ENCODE data around the gene KLHL29.

Gene KLHL29

DNA sequence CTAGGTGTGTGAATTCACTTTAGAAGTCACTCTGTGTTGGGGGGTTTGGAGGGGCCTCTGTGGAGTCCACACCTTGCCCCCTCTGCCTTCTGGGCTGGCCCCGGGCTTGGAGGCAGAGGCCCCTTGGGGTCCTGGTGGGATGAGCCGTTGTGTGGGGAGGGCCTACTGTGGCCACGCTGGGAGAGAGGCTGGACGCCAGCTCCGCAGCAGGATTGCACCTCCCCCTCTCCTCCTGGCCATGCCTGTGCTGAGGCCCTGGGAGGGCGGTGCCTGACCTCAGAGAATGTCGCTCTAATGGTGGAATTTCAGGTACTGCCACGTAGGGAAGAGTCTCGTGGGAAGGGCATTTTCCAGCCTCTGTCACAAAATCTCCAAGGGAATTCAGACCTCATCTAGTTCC lies 304.9 kb downstream of the KLHL29 start:
- no peak for DNase-seq

- DNase-seq: no peak
Measured at GRCh38 chr2:23690421-23691105, 305.6 kb downstream of the KLHL29 start.

GRCh38 chr2:23691106-23691470 lies 306.1 kb downstream of the KLHL29 start:
- no peak for DNase-seq

GRCh38 chr2:23691565-23691964 lies 306.6 kb downstream of the KLHL29 start:
- no peak for DNase-seq

GRCh38 chr2:23692263-23692662 lies 307.3 kb downstream of the KLHL29 start:
- no peak for DNase-seq

DNA sequence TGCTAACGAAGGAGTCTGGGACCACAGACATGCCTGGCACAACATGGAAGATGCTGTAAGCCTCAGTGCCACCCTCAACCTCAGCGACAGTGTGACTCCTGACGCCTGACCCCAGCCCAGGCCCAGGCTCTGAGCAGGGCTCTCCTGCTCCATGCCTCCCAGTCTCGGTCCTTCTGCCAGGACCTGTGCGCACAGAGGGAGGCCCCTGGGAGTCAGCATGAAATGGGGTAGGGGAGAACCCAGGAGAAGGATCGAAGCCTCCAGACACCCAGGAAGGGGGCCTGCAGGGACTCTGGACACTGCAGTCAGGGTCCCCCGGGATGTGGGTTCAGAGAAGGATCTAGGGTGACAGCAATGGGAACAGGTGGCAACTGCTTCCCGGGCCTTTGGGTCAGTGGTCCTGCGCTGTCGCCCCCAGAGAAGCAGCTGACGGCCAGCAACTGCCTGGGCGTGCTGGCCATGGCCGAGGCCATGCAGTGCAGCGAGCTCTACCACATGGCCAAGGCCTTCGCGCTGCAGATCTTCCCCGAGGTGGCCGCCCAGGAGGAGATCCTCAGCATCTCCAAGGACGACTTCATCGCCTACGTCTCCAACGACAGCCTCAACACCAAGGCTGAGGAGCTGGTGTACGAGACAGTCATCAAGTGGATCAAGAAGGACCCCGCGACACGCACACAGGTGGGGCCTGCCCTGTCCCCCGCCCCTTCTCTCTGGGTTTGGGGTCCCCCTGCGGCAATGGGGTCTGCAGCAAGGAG lies 308.0 kb downstream of the KLHL29 start:
- no peak for DNase-seq

DNA sequence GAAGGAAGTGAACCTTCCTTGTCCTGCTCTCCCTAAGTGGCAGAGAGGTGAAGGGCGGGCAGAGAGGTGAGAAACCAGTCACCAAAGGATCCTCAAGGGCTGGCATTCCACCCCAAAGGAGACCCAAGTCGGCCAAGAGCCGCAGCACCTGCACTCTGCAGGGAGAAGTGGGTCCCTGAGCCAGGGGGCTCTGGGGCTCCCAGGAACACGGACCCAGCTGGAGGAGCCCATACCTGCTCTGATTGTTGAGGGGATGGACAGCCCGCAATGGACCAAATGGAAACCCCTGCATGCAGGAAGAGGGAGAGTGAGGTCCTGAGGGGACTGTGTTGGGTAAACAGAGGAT lies 308.6 kb downstream of the KLHL29 start:
- DNase-seq: no peak

GRCh38 chr2:23694058-23695045 lies 309.4 kb downstream of the KLHL29 start:
- DNase-seq: no peak

DNA sequence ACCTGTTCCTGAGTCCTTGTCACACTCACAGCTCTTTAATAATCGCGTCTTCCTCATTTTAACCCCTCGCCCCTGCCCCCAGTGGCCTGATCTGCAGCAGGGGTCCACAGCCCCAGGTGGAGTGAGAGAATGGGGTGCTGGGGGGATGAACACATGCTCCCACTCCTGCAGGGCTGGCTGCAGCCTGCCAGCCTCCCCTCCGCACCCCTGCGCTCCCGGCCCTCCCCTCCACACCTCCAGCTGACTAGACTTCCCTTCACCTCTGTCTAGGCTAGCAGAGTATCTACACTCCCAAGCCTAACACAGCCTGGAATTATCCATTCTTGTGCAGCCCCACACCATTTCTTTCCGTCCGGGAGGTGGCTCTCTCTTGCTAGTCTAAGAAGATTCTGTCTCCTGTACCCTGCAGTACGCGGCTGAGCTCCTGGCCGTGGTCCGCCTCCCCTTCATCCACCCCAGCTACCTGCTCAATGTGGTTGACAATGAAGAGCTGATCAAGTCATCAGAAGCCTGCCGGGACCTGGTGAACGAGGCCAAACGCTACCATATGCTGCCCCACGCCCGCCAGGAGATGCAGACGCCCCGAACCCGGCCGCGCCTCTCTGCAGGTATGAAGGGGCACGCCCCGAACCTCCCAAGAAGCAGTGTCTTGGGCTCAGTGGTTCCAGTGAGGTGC lies 310.4 kb downstream of the KLHL29 start:
- no peak for DNase-seq

DNA sequence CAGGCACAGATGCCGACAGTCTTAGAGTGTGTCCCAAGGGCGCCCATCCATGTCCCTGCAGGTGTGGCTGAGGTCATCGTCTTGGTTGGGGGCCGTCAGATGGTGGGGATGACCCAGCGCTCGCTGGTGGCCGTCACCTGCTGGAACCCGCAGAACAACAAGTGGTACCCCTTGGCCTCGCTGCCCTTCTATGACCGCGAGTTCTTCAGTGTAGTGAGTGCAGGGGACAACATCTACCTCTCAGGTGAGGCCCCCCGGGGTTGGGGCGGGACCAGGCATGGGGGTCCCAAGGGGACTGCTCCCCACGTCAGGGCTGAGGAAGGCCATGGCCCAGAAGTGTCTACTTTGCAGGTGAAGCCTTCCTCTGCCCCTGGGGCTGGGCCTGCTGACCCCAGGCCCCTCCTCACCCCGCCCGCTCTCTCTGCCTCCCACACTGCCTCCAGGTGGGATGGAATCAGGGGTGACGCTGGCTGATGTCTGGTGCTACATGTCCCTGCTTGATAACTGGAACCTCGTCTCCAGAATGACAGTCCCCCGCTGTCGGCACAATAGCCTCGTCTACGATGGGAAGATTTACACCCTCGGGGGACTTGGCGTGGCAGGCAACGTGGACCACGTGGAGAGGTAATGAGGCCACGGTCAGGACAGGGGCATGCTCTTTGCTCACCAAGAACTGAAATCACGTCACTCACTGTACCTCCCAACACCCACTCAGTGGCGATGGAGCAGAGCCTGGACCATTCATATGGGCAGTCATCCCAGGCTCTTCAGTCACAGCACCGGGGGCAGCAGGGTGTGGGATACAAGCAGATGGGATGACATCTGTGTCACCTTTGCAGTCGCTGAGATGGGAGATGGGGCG lies 311.1 kb downstream of the KLHL29 start:
- no peak for DNase-seq

DNA sequence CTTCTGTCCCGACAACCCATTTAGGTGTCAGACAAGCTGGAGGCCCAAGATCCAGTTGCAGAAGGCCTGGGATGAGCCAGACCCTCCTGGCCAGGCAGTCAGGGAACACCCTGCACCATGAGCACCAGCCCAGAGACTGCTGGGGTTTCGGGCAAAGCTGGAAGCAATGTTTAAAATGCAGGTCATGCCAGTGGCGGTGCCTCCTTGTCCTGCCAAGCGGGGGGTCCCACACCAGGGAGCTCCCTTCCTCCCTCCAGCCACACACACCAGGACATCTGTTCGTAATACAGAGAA lies 311.7 kb downstream of the KLHL29 start:
- DNase-seq: no peak

DNA sequence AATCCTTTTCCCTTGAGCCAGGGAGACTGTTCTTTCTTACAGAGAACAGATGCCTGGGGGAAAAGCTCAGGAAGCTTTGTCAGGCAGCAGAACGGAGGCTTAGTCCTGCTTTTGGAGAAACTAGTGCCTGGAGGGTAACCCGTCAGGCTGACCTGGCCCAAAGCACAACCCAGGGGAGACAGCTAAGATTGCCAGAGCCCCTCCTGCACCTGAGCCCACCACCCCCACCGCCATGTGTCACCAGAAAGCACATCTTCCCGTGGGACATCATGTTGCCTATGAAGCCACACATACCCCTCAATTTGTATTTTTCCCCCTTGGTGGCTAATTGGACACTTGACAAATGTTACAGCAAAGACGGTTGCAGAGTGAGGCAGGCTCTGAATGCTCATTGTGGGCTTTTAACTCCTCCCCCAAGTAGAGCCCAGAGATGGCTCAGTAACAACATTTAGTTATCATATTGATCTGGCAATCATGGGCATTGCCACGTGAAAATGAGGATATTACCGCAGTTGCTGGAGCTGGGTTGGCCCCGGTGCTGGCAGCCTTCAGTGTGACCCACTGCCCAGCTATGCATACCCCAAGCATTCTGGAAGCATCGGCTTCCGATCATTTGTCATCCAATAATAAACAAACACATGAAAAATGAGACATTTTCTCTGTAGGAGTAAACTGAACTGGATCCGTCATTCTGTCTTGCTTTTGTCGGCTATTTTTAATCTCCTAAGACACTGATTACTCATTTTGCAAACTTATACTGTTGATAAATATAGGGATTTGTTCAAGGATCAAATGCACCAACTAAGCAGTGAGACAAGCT lies 312.5 kb downstream of the KLHL29 start:
- no peak for DNase-seq

DNA sequence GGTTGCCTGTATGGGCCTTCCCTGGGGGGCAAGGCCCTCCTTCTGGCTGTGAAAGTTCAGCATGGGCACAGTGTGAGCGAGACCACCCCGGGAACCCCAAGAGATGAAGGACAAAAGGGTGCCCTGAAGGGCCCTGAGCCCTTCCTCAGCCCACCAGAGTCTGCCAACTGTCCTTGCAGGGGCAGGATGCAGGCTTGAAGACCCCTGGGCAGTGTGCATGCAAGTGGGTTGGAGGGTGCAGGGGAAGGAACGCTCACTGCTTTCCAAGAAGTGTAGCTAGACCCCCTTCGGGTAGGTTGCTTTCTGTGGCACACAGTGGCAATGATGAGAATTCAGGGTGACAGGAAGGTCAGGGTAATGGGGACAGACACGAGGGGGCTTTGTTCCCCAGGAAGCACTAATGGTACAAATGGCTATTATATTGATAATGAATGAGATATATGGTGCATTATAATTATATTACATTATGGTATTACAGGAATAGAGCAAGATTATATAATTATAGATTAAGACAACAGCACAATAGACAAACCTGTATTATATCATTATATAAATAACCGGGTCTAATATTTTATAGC lies 313.2 kb downstream of the KLHL29 start:
- DNase-seq: no peak

DNA sequence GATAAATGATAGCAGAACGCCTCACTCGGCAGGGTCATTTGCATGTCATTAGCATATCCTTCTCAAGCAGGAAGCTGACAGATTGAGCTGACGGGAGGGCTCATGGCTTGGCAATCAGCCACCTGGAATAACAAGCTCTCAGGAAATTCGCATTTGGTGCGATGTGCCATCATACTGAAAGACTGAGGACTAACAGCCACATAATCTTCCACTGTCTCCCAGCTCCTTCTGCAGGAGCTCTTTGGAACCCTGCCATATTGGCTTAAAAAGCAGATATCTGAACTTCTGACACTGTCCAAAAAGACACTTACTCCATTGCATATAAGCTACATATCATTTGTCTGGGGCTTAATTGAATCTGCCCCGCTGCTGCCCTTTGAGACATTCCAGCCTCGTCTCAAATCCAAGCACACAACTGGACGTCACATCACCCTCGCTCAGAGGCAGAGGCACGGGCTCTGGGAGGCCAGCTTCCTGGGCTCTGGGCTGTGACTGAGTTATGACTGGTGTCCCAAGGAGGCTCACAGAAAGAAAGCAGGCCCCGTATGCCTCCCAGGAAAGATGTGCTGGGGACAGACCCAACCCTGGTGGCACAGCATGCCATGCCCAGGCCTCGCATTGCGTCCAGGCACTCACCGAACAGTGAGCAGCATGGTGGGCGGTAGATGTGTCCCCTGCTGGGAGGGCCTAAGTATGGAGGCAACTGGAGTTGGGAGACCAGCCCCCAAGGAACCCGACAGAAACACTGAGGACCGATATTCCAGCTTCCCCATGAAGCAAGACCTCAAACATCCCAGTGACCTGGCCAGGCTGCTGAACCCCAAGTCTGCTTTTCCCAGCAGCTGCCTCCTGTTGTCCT lies 314.0 kb downstream of the KLHL29 start:
- no peak for DNase-seq

GRCh38 chr2:23699580-23699925 lies 314.6 kb downstream of the KLHL29 start:
- no peak for DNase-seq

- no peak for DNase-seq
Measured at GRCh38 chr2:23700627-23701026, 315.6 kb downstream of the KLHL29 start.

- no peak for DNase-seq
Measured at GRCh38 chr2:23703037-23703582, 318.1 kb downstream of the KLHL29 start.

- DNase-seq: no peak
Measured at GRCh38 chr2:23703583-23704385, 318.8 kb downstream of the KLHL29 start.
